ENCODE results near the gene FAM187B.

Gene FAM187B

GRCh38 chr19:35267818-35268535 lies 39.4 kb upstream of the FAM187B start:
- Histone ChIP-seq H3K27ac (peak overlapping the region; percentile 93), H3K27me3 (no peaks in the 10 kb centered on the region), H3K9me3 (no peaks in the 10 kb centered on the region), H3K4me1 (ENCODE audit: control insufficient read depth in 1 of 2, insufficient read depth in 1 of 2, low read depth in 1 of 2, low read length in 1 of 2) (peaks cover 44 to 46% of the 10 kb centered on the region in 2 experiments), H3K36me3 (peaks cover 31% of the 10 kb centered on the region), H3K4me3 (ENCODE audit: low read depth in 1 of 2, low read length in 1 of 2) (peak overlapping the region; percentile 86 to 99)
- no peak for TF ChIP-seq CTCF (IDR thresholded peaks at IDR 0.05)

GRCh38 chr19:35267353-35267817 lies 38.8 kb upstream of the FAM187B start:
- TF ChIP-seq CTCF (IDR thresholded peaks at IDR 0.05) = no peak

GRCh38 chr19:35266520-35267352 lies 38.2 kb upstream of the FAM187B start:
- no peak for TF ChIP-seq CTCF (IDR thresholded peaks at IDR 0.05)
- Histone ChIP-seq H3K9me3 (no peaks in the 10 kb centered on the region), H3K4me3 (ENCODE audit: low read depth in 1 of 2, low read length in 1 of 2) (peak overlapping the region; percentile 86 to 99), H3K4me1 (ENCODE audit: control insufficient read depth in 1 of 2, insufficient read depth in 1 of 2, low read depth in 1 of 2, low read length in 1 of 2) (peaks cover 40 to 41% of the 10 kb centered on the region in 2 experiments), H3K27me3 (peaks cover 12% of the 10 kb centered on the region), H3K36me3 (peaks cover 21% of the 10 kb centered on the region), H3K27ac (no peak overlapping the region)

More at GRCh38 chr19:35267353-35267817, 38.8 kb upstream of the FAM187B start:
- no peaks in the 10 kb centered on the region for H3K9me3 ChIP-seq
- peak overlapping the region; percentile 86 to 99 for H3K4me3 ChIP-seq (ENCODE audit: low read depth in 1 of 2, low read length in 1 of 2)
- H3K27ac ChIP-seq = peak overlapping the region; percentile 93
- H3K27me3 ChIP-seq = peaks cover 6% of the 10 kb centered on the region
- peaks cover 26% of the 10 kb centered on the region for H3K36me3 ChIP-seq
- peaks cover 44 to 46% of the 10 kb centered on the region in 2 experiments for H3K4me1 ChIP-seq (ENCODE audit: control insufficient read depth in 1 of 2, insufficient read depth in 1 of 2, low read depth in 1 of 2, low read length in 1 of 2)

GRCh38 chr19:35265900-35266519 lies 37.5 kb upstream of the FAM187B start:
- no peaks in the 10 kb centered on the region for H3K9me3 ChIP-seq
- no peak overlapping the region for H3K4me3 ChIP-seq (ENCODE audit: low read depth in 1 of 2, low read length in 1 of 2)
- H3K4me1 ChIP-seq (ENCODE audit: control insufficient read depth in 1 of 2, insufficient read depth in 1 of 2, low read depth in 1 of 2, low read length in 1 of 2) = peaks cover 40 to 41% of the 10 kb centered on the region in 2 experiments
- TF ChIP-seq CTCF (IDR thresholded peaks at IDR 0.05) = no peak
- H3K27ac ChIP-seq = no peak overlapping the region
- H3K27me3 ChIP-seq = peaks cover 20% of the 10 kb centered on the region
- peaks cover 14% of the 10 kb centered on the region for H3K36me3 ChIP-seq

GRCh38 chr19:35265126-35265899 lies 36.8 kb upstream of the FAM187B start:
- Histone ChIP-seq H3K27ac (no peak overlapping the region), H3K36me3 (peaks cover 7% of the 10 kb centered on the region), H3K4me1 (ENCODE audit: control insufficient read depth in 1 of 2, insufficient read depth in 1 of 2, low read depth in 1 of 2, low read length in 1 of 2) (peaks cover 37% of the 10 kb centered on the region in 2 experiments), H3K4me3 (ENCODE audit: low read depth in 1 of 2, low read length in 1 of 2) (no peak overlapping the region), H3K27me3 (peaks cover 26% of the 10 kb centered on the region), H3K9me3 (no peaks in the 10 kb centered on the region)
- TF ChIP-seq CTCF (IDR thresholded peaks at IDR 0.05) = no peak

Measured in neutrophil (primary cell).